WTC11 (cell line): ENCODE measurements around the gene RIC8B. TPM values are rescaled to one million over a fixed set of nuclear protein-coding genes. Genes with fewer than 3 reads are reported as not detected.

ENCODE experiments used
- ATAC-seq: fragments of 200-7000 bp; cut with Tn5 transposase; 2 replicates; pipeline ENCODE4 v1.10.0; 2021; ENCODE audit warnings: mild to moderate bottlenecking, moderate library complexity
- CTCF ChIA-PET: fragments of 300-600 bp; sonication (Branson Sonifier 250); formaldehyde crosslinking; loops from one replicate; lab custom pipeline; 2021; ENCODE audit warnings: antibody characterized with exemption; lab: Charles Lee
- POLR2A ChIA-PET: fragments of 350-600 bp; sonication (Branson Sonifier 250); formaldehyde crosslinking; loops from one replicate; lab custom pipeline; 2021; ENCODE audit warnings: antibody characterized with exemption; lab: Charles Lee
- DNase-seq: peaks from one replicate; pipeline ENCODE4 v3.0.0; 2021; ENCODE audit warnings: low spot score
- H3K27ac Mint-ChIP-seq: 2 replicates; pipeline ENCODE4 v1.8.0; 2021; ENCODE audit warnings: mixed read lengths
- H3K27me3 Mint-ChIP-seq: 2 replicates; pipeline ENCODE4 v1.8.0; 2021; ENCODE audit warnings: low read depth, mild to moderate bottlenecking, moderate library complexity, mixed read lengths
- H3K36me3 Mint-ChIP-seq: 2 replicates; pipeline ENCODE4 v1.8.0; 2021; ENCODE audit warnings: mixed read lengths
- H3K4me1 Mint-ChIP-seq: 2 replicates; pipeline ENCODE4 v1.8.0; 2022; ENCODE audit warnings: mixed read lengths
- H3K4me3 Mint-ChIP-seq: 2 replicates; pipeline ENCODE4 v1.8.0; 2021; ENCODE audit warnings: mild to moderate bottlenecking, moderate library complexity, mixed read lengths
- H3K9me3 Mint-ChIP-seq: 2 replicates; pipeline ENCODE4 v1.8.0; 2021; ENCODE audit warnings: mixed read lengths
- ARID4B ChIP-seq: sonication (generic); formaldehyde crosslinking; IDR thresholded peaks from 2 replicates; pipeline ENCODE4 v1.8.0; 2023; ENCODE audit warnings: missing genetic modification reagents, mild to moderate bottlenecking, borderline replicate concordance
- EMX1 ChIP-seq: fragments of 250-450 bp; sonication (Bioruptor Pico); IDR thresholded peaks from 2 replicates; pipeline ENCODE4 v1.8.0; 2021; ENCODE audit warnings: mild to moderate bottlenecking
- FOXJ3 ChIP-seq: sonication (generic); formaldehyde crosslinking; IDR thresholded peaks from 2 replicates; pipeline ENCODE4 v1.9.0; 2021; ENCODE audit warnings: missing genetic modification reagents, mild to moderate bottlenecking, borderline replicate concordance
- IRF1 ChIP-seq: sonication (generic); formaldehyde crosslinking; IDR thresholded peaks from 2 replicates; pipeline ENCODE4 v1.8.0; 2023; ENCODE audit warnings: missing genetic modification reagents
- MLX ChIP-seq: sonication (generic); formaldehyde crosslinking; IDR thresholded peaks from 2 replicates; pipeline ENCODE4 v1.8.1; 2023; ENCODE audit warnings: mild to moderate bottlenecking, missing genetic modification reagents, moderate library complexity
- NFE2L1 ChIP-seq: sonication (generic); formaldehyde crosslinking; IDR thresholded peaks from 2 replicates; pipeline ENCODE4 v1.8.1; 2023; ENCODE audit warnings: missing genetic modification reagents
- NR3C1 ChIP-seq: sonication (generic); formaldehyde crosslinking; conservative IDR thresholded peaks from 2 replicates; pipeline ENCODE4 v1.8.1; 2023; ENCODE audit warnings: low read depth, mild to moderate bottlenecking, missing genetic modification reagents
- SMAD4 ChIP-seq: sonication (generic); formaldehyde crosslinking; IDR thresholded peaks from 2 replicates; pipeline ENCODE4 v1.8.0; 2022; ENCODE audit warnings: mild to moderate bottlenecking, missing genetic modification reagents
- SP1 ChIP-seq: sonication (generic); formaldehyde crosslinking; conservative IDR thresholded peaks from 2 replicates; pipeline ENCODE4 v1.8.1; 2022; ENCODE audit warnings: missing genetic modification reagents
- TEAD1 ChIP-seq: sonication (generic); formaldehyde crosslinking; IDR thresholded peaks from 2 replicates; pipeline ENCODE4 v1.8.0; 2022; ENCODE audit warnings: mild to moderate bottlenecking, missing genetic modification reagents
- ZMAT4 ChIP-seq: fragments of 250-450 bp; sonication (Bioruptor Pico); IDR thresholded peaks from 2 replicates; pipeline ENCODE4 v1.9.0; 2021; ENCODE audit warnings: mild to moderate bottlenecking
- ZNF671 ChIP-seq: fragments of 250-450 bp; sonication (Bioruptor Pico); IDR thresholded peaks from 2 replicates; pipeline ENCODE4 v1.8.0; 2021; ENCODE audit warnings: mild to moderate bottlenecking
- ZSCAN18 ChIP-seq: fragments of 250-450 bp; sonication (Bioruptor Pico); IDR thresholded peaks from 2 replicates; pipeline ENCODE4 v2.1.2; 2022; ENCODE audit warnings: mild to moderate bottlenecking, moderate library complexity
- total RNA-seq: library from RNA; stranded (reverse); gene quantifications from 3 replicates; pipeline ENCODE4 v1.2.3, GENCODE V29; 2021
- TF ChIP-seq, protein P1 (sequence below): fragments of 250-450 bp; sonication (Bioruptor Pico); conservative IDR thresholded peaks from 2 replicates; pipeline ENCODE4 v1.9.0; 2021; ENCODE audit warnings: mild to moderate bottlenecking
- TF ChIP-seq, protein P2 (sequence below): sonication (generic); formaldehyde crosslinking; IDR thresholded peaks from 2 replicates; pipeline ENCODE4 v1.8.1; 2022; ENCODE audit warnings: missing genetic modification reagents, borderline replicate concordance
- TF ChIP-seq, protein P3 (sequence below): sonication (generic); formaldehyde crosslinking; IDR thresholded peaks from 2 replicates; pipeline ENCODE4 v1.8.0; 2022; ENCODE audit warnings: missing genetic modification reagents

Gene RIC8B
- total RNA-seq, 1 experiment from 2014 or later = 20.2 TPM

- Mint-ChIP-seq H3K4me1 (no peaks in the 10 kb centered on the region), H3K27ac (no peak overlapping the region), H3K27me3 (no peaks in the 10 kb centered on the region)
Measured at GRCh38 chr12:106883426-106883825, 108.9 kb downstream of the RIC8B start.

GRCh38 chr12:106885026-106885425 lies 110.5 kb downstream of the RIC8B start:
- H3K27me3 Mint-ChIP-seq = no peaks in the 10 kb centered on the region
- ATAC-seq (no peak), DNase-seq (no peak)
- ChIA-PET CTCF (interaction anchor here (0.6 kb wide), 1 partner anchor 17 kb away, joined by 4 read pairs; no protein-coding TSS in a partner anchor), POLR2A (no interaction called here)
- H3K9me3 Mint-ChIP-seq = no peaks in the 10 kb centered on the region
- peaks cover 29% of the 10 kb centered on the region for H3K36me3 Mint-ChIP-seq
- H3K4me3 Mint-ChIP-seq = no peak overlapping the region
- H3K4me1 Mint-ChIP-seq = no peaks in the 10 kb centered on the region
- no peak overlapping the region for H3K27ac Mint-ChIP-seq
- TF ChIP-seq IRF1 (CRISPR knock-in tag) (no peak), SP1 (no peak), SMAD4 (CRISPR knock-in tag) (no peak), ARID4B (CRISPR knock-in tag) (no peak), NFE2L1 (no peak), ZNF671 (CRISPR knock-in tag) (no peak), ZSCAN18 (CRISPR knock-in tag) (no peak), MLX (CRISPR knock-in tag) (no peak), EMX1 (CRISPR knock-in tag) (no peak), TEAD1 (CRISPR knock-in tag) (no peak), ZMAT4 (CRISPR knock-in tag) (no peak)
- TF ChIP-seq, protein P1, sequence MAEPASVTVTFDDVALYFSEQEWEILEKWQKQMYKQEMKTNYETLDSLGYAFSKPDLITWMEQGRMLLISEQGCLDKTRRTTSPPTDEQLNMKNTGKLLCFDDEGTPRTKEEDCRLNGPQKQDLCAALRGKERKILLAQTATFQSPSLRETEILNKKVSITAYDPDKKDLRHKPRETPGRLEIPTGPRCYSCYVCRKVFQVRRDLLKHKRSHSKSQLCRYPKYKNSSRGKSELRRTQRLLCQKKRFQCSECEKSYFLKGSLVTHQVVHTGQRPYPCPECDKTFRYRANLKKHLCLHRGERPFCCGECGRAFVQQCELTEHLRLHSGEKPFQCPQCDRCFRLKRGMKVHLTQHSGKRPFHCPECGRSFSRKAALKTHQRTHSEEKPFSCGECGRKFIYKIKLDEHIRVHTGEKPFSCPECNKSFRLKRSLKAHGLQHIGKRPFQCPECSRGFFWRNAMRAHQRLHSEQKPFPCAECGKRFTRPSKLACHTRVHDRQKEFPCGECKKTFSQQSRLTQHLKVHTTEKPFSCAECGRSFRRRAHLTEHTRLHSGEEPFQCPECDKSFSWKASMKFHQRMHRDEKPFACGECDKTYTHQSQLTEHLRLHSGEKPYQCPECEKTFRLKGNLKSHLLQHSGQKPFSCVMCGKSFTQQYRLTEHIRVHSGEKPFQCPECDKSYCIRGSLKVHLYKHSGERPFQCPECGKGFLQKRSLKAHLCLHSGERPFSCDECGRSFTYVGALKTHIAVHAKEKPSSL (CRISPR knock-in tag) = no peak
- TF ChIP-seq, protein P2, sequence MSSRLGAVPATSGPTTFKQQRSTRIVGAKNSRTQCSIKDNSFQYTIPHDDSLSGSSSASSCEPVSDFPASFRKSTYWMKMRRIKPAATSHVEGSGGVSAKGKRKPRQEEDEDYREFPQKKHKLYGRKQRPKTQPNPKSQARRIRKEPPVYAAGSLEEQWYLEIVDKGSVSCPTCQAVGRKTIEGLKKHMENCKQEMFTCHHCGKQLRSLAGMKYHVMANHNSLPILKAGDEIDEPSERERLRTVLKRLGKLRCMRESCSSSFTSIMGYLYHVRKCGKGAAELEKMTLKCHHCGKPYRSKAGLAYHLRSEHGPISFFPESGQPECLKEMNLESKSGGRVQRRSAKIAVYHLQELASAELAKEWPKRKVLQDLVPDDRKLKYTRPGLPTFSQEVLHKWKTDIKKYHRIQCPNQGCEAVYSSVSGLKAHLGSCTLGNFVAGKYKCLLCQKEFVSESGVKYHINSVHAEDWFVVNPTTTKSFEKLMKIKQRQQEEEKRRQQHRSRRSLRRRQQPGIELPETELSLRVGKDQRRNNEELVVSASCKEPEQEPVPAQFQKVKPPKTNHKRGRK (CRISPR knock-in tag) = no peak

More at GRCh38 chr12:106883426-106883825, 108.9 kb downstream of the RIC8B start:
- Mint-ChIP-seq H3K36me3 (peaks cover 31% of the 10 kb centered on the region), H3K9me3 (no peaks in the 10 kb centered on the region), H3K4me3 (no peak overlapping the region)
- CTCF ChIA-PET = no interaction called here
- TF ChIP-seq TEAD1 (CRISPR knock-in tag) (no peak), NR3C1 (CRISPR knock-in tag) (no peak), FOXJ3 (CRISPR knock-in tag) (no peak), IRF1 (CRISPR knock-in tag) (no peak)
- TF ChIP-seq, protein P3, sequence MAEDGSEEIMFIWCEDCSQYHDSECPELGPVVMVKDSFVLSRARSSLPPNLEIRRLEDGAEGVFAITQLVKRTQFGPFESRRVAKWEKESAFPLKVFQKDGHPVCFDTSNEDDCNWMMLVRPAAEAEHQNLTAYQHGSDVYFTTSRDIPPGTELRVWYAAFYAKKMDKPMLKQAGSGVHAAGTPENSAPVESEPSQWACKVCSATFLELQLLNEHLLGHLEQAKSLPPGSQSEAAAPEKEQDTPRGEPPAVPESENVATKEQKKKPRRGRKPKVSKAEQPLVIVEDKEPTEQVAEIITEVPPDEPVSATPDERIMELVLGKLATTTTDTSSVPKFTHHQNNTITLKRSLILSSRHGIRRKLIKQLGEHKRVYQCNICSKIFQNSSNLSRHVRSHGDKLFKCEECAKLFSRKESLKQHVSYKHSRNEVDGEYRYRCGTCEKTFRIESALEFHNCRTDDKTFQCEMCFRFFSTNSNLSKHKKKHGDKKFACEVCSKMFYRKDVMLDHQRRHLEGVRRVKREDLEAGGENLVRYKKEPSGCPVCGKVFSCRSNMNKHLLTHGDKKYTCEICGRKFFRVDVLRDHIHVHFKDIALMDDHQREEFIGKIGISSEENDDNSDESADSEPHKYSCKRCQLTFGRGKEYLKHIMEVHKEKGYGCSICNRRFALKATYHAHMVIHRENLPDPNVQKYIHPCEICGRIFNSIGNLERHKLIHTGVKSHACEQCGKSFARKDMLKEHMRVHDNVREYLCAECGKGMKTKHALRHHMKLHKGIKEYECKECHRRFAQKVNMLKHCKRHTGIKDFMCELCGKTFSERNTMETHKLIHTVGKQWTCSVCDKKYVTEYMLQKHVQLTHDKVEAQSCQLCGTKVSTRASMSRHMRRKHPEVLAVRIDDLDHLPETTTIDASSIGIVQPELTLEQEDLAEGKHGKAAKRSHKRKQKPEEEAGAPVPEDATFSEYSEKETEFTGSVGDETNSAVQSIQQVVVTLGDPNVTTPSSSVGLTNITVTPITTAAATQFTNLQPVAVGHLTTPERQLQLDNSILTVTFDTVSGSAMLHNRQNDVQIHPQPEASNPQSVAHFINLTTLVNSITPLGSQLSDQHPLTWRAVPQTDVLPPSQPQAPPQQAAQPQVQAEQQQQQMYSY (CRISPR knock-in tag) = no peak
- POLR2A ChIA-PET = no interaction called here
- no peak for ATAC-seq
- no peak for DNase-seq
